Stimulated activated CD8-positive, alpha-beta memory T cell treated with anti-CD3 and anti-CD28 coated beads, Interleukin-7, amount 100 ng/mL, for 4 hours (primary cell): ENCODE results near the gene SPATS1.

Source experiments
- DNase-seq, 2 donors: peaks; one replicate each; pipeline ENCODE4 v3.0.0-alpha.2; 2020; ENCODE audit warnings: low read depth in 2 of 2

SPATS1 gene

DNA sequence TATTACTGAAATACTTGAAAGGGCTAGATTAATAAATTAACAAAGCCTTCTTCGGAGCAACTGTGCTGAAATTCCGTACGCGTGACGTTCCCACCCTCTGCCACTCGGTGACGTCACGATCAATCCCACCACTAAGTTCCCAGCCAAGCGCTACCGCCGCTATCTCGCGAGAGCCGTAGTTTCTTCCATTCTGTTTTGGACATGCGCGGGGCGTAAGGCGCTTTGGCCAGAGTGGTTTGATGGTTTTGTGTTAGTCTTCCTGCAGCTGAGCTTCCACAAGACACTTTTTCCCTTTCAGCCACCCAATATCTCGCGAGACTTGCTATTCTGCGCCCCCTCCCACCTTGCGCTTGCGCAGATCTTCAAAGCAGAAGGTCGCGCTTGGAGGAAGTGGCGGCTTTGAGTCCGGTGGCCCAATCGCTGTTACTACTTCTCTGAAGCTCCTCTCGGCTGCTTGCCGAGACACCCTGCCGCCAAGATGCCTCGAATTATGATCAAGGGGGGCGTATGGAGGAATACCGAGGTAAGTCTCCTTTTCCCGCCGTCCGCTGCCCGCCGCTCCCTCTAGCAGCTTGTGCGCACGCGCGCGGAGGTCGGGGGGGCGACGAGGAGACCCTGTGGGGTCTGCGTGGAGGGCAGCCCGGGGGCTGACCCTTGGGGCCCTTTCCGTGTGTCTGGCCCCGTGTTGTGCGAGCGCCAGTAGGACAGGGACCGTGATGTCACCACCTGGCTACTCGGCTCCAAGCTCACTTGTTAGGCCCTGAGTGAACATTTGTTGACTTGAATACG, 45.1 kb downstream of the SPATS1 start, which contains the start of gene CDC5L:
Gene CDC5L (plus strand): TSS at position 361 of the 789 bp plus-strand sequence. CDS start 118 bp downstream, at position 479.
- DNase-seq: peak; percentile 86 to 92

DNA sequence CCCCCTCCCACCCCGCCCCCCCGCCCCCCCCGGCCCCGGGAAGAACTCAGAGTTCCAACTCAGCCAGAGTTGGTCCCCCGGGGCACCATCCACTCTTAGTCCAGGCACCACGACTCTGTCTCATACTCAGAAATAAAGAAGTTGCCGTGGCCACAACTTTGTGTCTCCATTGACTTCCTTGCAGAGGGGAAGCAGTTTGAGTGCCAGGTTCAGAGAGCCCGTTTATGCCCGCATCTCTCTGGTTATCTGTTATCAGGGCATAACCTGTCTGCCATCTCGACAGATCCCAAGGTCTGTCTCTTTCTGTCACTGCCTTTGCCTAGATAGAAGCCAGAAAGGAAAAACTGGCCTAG, 45.7 kb downstream of the SPATS1 start:
- DNase-seq: no peak

DNA sequence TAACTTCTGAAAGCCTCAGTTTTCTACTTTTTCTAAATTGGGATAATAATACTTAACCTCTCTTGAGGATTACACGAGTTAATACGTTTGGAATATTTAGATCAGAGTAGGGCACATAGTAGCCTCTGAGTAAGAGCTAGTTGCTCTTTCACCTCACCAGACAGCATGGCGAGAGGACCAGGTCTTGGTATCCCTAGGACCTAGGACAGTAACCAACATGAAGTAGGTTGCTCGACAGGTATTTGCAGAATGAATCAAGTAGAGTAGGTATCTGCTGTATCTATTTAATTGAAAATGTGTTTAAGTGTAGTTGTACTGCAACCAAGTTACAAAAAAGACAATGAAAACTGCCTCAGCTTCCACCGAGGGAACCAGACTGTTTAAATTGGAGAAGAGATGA, 46.4 kb downstream of the SPATS1 start:
- no peak for DNase-seq

GRCh38 chr6:44390158-44390683, 47.8 kb downstream of the SPATS1 start:
- no peak for DNase-seq
